DND-41 (cell line): ENCODE results near the gene MAB21L2.

Source experiments
- ATAC-seq: fragments of 200-7000 bp; cut with Tn5 transposase; 3 replicates; pipeline ENCODE4 v1.9.1; 2021; ENCODE audit warnings: low read depth; ENCODE audit not compliant: insufficient read depth
- DNase-seq: peaks from one replicate; pipeline ENCODE4 v3.0.0-alpha.2; 2020
- H2AFZ ChIP-seq: 2 replicates; pipeline ENCODE4 v1.6.0; 2012; ENCODE audit warnings: low read depth, low read length
- H3K27ac ChIP-seq: 2 replicates; pipeline ENCODE4 v1.5.1; 2012; ENCODE audit warnings: low read length, inconsistent platforms
- H3K27me3 ChIP-seq: fragments of 200-600 bp; sonication (generic); 2 replicates; pipeline ENCODE4 v1.6.0; 2012; ENCODE audit warnings: low read length, mild to moderate bottlenecking, inconsistent platforms; ENCODE audit not compliant: insufficient read depth, poor library complexity
- H3K36me3 ChIP-seq: 2 replicates; pipeline ENCODE4 v1.5.1; 2012; ENCODE audit warnings: low read length, inconsistent platforms; ENCODE audit not compliant: insufficient read depth
- H3K4me1 ChIP-seq: 2 replicates; pipeline ENCODE4 v1.5.1; 2012; ENCODE audit warnings: mild to moderate bottlenecking, low read length; ENCODE audit not compliant: insufficient read depth
- H3K4me2 ChIP-seq: 2 replicates; pipeline ENCODE4 v1.6.0; 2012; ENCODE audit warnings: mild to moderate bottlenecking, moderate library complexity, low read length, inconsistent platforms; ENCODE audit not compliant: insufficient read depth
- H3K4me3 ChIP-seq, 2 experiments: fragments of 200-600 bp in 1 of 2; shearing (Covaris generic) in 1 of 2; 2 replicates each; pipeline ENCODE4 v1.5.1; 2012 to 2016; ENCODE audit warnings: inconsistent platforms in 2 of 2, low read length in 2 of 2, mild to moderate bottlenecking in 2 of 2, low read depth in 1 of 2, moderate library complexity in 1 of 2
- H3K79me2 ChIP-seq: 2 replicates; pipeline ENCODE4 v1.6.0; 2012; ENCODE audit warnings: low read length, inconsistent platforms; ENCODE audit not compliant: insufficient read depth
- H3K9ac ChIP-seq: 2 replicates; pipeline ENCODE4 v1.6.0; 2012; ENCODE audit warnings: low read depth, mild to moderate bottlenecking, inconsistent platforms, low read length, moderate library complexity
- H3K9me3 ChIP-seq: 2 replicates; pipeline ENCODE4 v1.5.1; 2012; ENCODE audit warnings: low read length, moderate library complexity, mild to moderate bottlenecking, inconsistent platforms; ENCODE audit not compliant: insufficient read depth, severe bottlenecking
- H4K20me1 ChIP-seq: 2 replicates; pipeline ENCODE4 v1.6.0; 2012; ENCODE audit warnings: low read length; ENCODE audit not compliant: insufficient read depth
- CTCF ChIP-seq: IDR thresholded peaks from 2 replicates; pipeline ENCODE4 v1.5.1; 2012; ENCODE audit warnings: borderline replicate concordance, low read length, moderate library complexity, mild to moderate bottlenecking; ENCODE audit not compliant: poor library complexity, severe bottlenecking; ENCODE audit errors: extremely low read depth
- EZH2 ChIP-seq: IDR thresholded peaks from 3 replicates; pipeline ENCODE4 v1.6.1; 2012; ENCODE audit warnings: borderline replicate concordance, low read depth, mild to moderate bottlenecking, moderate library complexity, low read length, inconsistent platforms; ENCODE audit not compliant: severe bottlenecking

MAB21L2 gene

GRCh38 chr4:150583287-150584110 is 1.5 kb downstream of the MAB21L2 start:
- Histone ChIP-seq H3K36me3 (peaks cover 14% of the 10 kb centered on the region), H3K27ac (no peak overlapping the region), H4K20me1 (no peaks in the 10 kb centered on the region), H3K4me1 (no peaks in the 10 kb centered on the region), H3K4me2 (no peak overlapping the region), H3K27me3 (no peaks in the 10 kb centered on the region), H3K79me2 (no peaks in the 10 kb centered on the region), H3K9me3 (peaks cover 10% of the 10 kb centered on the region), H3K4me3 (no peak overlapping the region), H3K9ac (no peak overlapping the region), H2AFZ (no peak overlapping the region)
- no peak for TF ChIP-seq CTCF
- no peak for TF ChIP-seq EZH2
- no peak for DNase-seq
- no peak for ATAC-seq

- TF ChIP-seq CTCF, result no peak
- no peak for TF ChIP-seq EZH2
- peaks cover 10% of the 10 kb centered on the region for H3K9me3 ChIP-seq
- H3K36me3 ChIP-seq, result peaks cover 17% of the 10 kb centered on the region
- no peak overlapping the region for H3K4me3 ChIP-seq
- DNase-seq, result no peak
- H4K20me1 ChIP-seq, result no peaks in the 10 kb centered on the region
- H3K27me3 ChIP-seq, result no peaks in the 10 kb centered on the region
- no peak for ATAC-seq
- H3K9ac ChIP-seq, result no peak overlapping the region
- no peak overlapping the region for H3K4me2 ChIP-seq
- no peak overlapping the region for H2AFZ ChIP-seq
- no peaks in the 10 kb centered on the region for H3K79me2 ChIP-seq
- no peak overlapping the region for H3K27ac ChIP-seq
- H3K4me1 ChIP-seq, result no peaks in the 10 kb centered on the region
Observed at GRCh38 chr4:150584111-150584915, 2.4 kb downstream of the MAB21L2 start.

- Histone ChIP-seq H3K9ac (no peak overlapping the region), H3K27me3 (no peaks in the 10 kb centered on the region), H2AFZ (no peak overlapping the region), H3K4me2 (no peak overlapping the region), H3K36me3 (peaks cover 18% of the 10 kb centered on the region), H3K4me3 (no peak overlapping the region), H4K20me1 (no peaks in the 10 kb centered on the region), H3K4me1 (no peaks in the 10 kb centered on the region), H3K27ac (no peak overlapping the region), H3K9me3 (peaks cover 10% of the 10 kb centered on the region), H3K79me2 (no peaks in the 10 kb centered on the region)
- DNase-seq (no peak), ATAC-seq (no peak)
- TF ChIP-seq EZH2, result no peak
- TF ChIP-seq CTCF, result no peak
Observed at GRCh38 chr4:150585611-150586010, 3.7 kb downstream of the MAB21L2 start.
